NCI-H774 (cell line): ENCODE results near the gene ITPKB.

Experiments used
- DNase-seq: peaks from one replicate; lab custom pipeline; 2025; lab: John Stamatoyannopoulos, UW

Gene ITPKB

DNA sequence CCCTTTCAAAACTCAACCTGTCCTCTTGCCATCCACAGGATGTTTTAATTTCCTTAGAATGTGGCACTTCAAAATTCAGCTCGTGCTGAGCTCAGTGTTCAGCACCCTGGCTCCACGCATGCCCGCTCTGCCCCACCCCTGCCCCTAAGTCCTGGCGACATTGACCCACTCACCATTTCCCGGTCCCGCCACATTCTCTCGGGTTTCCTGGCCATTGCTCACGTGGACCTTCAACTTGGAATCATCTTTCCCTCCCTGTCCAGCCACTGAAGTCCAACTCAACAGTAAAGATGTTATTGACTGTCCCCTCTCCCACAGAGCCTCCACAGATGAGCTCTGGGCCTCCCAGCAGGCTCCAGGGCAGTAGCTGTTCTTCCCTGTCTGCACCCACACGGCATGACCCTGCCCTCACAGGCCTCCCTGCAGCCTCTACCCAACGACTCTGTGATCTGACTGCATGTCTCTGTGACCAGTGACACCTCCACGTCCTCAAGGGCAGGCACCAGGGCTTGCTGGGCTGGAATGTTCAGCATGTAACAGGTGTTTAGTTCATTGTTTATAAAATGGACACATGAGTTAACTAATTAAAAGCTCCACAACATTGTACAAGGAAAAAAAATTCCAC, 53.8 kb downstream of the ITPKB start:
- DNase-seq = no peak

DNA sequence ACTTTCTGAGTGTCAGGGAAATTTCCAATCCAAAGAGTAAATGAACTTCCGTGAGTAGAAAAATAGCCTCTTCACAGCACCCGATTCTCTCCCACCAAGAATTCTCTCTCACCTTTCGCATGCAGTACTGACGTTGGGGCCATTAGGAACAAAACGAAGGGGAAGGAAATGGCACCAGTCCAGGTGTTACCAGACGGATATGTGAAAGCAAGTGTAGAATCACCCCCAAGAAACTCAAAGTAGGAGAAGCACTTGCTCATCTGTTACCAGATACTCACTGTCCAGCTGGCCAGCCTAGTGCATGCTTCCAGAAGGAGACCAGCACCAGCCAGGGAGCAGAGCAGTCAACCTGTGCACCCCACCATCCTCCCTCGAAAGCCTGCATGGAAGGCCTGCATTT, 55.1 kb downstream of the ITPKB start:
- DNase-seq = no peak

DNA sequence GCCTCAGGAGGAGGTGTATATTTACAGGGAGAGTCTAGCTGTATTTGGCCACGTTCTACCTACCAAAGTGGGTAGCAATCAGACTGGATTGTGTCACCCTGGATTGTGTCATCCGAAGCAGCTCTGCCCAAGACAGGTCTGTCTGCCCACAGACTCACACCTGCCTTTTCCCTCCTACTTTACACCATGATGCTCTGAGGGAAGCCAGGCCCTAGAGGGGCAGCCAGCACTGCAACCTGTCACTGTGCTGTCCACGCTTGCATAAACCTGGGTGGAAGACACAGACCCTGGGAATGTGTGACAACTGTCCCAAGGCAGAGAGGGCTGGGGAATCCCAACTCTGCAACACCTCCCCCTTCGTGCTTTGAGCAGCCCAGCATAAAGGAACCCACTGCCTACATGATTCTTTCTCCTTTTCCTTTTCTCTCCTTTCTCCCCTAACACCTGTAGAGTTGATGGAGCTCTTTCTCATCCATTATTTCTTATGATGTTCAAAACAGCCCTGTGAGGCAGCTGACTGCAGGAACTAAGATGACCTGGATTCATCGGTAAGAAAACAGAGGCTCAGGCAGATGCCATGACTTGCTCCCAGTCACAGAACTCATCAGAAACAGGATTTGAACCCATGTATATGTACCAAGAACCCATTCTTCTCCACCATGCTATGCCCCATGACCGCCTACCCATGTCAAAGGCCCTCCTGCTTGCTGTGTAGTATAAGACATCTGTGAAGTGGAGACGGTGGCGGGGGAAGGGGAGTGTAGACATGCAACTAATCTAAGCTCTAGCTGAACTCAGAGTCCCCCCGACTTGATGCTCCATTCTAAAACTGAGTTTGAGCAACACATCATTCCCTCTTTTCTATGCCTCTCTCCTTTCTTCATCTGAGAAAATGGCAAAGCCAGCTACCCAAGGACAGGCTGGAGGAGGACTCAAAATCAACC, 55.9 kb downstream of the ITPKB start:
- DNase-seq = no peak

DNA sequence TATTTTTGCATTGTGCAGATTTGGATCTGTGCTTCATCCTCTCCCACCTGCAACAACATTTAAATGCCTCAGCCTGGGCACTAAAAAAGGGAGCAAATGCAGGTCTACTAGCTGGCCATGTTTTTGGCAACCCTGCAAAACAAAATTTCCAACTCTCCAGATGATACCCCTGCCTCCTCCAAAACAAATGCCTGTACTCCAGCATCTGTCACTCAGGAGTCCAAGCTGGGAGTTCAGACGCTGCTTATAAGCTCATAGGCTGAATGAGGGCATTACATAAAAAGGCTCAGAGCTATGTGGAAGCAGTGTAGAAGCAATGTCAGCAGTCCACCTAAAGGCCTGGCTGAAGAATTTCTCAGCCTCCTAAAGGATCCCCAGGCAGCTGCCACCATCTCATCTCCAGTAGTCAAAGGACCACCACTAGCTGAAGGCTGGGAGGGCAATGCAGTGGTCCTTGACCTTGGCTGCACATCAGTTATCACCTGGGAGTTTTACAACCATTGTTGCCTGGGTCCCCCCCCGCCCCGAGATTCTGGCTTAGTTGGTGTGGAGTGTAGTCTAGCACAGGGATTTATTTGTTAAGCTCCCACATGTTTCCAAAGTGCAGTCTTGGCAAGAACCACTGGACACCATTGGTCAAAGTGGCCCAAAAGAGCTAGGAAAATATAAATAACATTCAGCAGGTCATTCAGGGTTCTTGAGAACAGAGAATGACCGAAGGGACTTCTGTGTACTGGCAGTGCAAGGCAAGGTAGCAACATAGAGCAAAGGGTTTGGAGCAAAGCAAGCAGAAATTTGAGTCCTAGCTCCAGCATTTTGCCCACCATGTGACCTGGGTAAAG, 57.2 kb downstream of the ITPKB start:
- no peak for DNase-seq

DNA sequence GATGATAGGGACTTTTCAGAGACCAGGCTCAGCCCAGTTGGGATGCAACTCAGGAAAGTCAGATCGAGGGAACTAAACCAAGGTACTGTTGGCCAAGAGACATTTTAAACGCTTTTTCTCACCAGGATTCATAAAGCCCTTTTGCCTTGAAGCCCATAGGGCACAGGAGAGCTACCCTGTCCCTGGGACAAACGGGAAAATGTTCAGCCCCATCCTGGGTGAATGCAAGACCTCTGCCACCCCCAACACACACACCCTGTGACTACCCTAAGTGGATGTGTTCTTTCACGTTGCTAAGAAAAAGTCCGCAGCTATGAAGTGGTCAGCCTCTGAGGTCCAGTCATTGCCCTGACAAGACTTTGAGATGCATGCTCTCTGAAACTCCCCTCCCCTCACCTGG, 58.4 kb downstream of the ITPKB start:
- no peak for DNase-seq

DNA sequence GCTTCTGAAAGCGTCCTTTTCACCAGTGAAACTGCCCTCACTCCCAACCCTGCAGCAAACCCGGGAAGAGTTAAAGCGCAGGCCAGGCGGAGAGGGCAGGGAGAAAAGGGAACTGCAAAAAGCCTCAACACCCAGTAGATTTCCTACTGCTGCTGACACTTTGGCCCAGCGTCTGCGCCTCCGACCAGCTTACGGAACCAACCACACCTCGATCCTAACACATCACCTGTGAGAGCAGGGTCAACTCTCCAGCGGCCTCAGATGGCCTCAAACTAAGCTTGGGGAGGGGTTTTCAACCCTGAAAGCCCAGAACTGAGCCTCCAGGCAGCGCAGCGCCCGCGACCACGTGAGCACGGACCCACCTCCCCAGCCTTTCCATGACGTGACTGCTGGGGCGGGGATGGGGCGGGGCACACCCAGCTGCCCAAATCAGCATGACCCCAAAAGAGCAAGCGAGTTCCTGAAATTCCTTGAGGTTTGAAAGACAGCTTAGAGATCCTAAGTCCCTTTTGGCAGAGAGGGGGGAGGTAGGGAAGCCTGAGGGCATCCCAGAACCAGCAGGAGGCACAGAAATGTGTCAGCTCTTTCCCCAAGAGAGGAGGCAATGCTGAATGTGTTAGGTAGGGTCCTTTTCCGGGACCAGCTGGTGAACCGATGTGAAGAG, 59.1 kb downstream of the ITPKB start:
- no peak for DNase-seq

DNA sequence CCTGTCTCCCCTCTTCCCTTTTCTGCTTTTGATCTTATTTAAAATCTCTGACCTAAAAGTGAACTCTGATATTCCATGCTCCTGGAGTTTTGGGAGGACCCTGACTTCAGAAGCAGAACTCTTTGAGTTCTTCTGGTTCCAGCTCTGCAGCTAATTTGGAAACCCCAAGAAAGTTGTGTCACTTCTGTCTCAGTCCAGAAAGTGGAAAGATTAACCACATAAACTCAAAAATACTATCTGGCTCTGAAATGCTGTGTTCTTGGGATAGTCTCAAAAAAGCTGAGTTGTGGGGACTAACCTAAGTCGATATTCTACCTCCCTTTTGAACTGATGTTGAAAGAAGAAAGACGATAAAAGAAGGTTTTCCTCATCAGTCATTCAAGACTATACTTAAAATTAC, 59.8 kb downstream of the ITPKB start:
- no peak for DNase-seq

DNA sequence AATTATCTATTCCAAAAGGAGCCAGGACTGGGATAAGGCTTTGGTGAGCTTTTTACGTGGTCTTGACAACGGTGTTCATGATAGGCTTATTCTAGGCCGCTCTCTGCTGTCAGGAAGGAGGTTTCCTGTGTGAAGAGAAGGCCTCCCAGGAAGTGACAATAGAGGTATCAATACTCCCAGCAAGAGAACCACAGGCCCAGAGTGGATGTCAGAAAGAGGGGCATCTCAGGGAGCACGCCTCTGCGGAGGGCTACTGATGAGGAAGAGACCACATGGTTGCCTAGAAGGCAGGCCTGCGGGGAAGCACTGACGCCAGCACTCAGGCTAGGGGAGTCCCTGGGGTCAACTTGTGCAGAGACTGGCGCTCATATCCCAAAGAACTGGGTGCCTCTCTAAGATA, 60.4 kb downstream of the ITPKB start:
- no peak for DNase-seq

DNA sequence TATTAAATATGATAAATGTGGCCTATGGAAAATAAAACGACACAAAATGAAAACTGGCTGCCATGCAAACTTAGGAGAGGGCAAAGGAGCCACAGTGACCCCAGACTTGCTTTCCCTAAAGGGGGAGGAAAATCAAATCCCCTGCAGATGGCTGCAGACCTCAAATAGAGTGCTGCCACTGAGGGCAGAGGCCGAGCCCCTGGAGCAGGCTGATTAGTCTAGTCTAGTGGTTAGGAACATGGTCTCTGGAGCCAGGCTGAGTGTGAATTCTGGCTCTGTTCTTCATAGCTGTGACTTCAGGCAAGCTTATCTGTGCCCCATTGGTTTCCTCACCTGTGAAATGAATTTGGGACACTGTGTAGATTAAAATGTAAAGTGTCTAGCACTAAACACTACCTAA, 60.8 kb downstream of the ITPKB start:
- DNase-seq = no peak

DNA sequence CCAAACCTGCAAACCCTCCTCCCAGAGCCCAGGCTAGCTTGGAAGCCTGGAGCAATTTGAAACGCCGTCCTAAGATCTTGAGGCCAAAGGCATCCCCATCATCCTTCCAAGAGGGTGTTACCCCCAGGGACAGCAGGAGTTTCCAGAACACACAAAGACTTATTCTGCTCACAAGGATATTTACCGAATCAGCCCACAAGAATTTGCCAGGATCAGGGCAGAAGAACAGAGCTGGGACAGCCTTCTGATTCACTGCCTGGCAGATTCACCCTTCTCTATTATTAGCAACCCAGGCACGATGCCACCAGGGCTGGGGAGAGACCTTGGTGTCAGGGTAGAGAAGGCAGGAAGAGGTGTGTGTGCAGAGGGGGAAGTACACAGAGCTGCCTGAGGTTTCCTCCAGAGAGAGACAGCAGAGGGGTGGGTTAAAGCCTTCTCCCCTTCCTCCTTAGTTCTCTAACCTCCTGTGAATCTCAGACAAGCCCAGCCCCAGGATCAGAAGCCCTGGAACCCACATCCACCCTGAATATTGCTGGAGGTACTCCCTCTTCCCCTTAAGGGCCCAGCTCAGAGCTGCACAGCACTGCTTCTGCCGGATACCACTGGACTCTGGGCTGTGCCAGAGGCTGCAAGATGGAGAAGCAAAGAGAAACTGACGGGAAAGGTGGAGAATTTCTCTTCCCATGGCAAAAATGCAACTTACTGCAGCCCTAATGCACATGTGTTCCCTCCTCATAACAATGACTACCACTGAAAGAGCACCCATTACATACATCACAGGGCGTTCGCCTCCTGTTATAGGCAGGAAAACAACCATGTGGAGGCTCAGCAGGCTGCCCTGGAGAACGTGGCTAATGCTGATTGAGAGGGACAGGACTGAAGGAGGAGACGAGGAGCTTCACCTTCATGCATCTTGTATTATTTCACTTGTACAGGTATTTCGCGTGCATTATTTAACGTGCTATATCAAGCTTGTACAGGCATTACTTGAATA, 61.8 kb downstream of the ITPKB start:
- DNase-seq = no peak

DNA sequence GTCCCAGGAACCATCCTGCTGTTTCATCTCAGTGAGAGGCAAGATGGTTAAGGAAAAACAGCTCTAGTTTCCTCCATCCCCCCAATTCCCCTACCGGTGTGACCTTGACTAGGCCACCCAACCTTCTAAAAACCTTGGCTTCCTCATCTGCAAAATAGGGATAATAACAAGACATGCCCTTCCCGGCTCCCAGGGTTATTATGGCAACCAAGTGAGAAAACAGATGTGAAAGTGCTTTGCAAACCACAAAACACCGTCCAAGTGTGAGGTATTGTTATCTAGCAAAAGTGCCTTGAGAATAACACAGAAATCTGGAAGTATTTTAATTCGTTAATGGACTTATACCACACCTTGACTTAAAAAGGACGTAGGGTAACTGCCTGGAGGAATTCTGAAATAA, 62.7 kb downstream of the ITPKB start:
- no peak for DNase-seq

DNA sequence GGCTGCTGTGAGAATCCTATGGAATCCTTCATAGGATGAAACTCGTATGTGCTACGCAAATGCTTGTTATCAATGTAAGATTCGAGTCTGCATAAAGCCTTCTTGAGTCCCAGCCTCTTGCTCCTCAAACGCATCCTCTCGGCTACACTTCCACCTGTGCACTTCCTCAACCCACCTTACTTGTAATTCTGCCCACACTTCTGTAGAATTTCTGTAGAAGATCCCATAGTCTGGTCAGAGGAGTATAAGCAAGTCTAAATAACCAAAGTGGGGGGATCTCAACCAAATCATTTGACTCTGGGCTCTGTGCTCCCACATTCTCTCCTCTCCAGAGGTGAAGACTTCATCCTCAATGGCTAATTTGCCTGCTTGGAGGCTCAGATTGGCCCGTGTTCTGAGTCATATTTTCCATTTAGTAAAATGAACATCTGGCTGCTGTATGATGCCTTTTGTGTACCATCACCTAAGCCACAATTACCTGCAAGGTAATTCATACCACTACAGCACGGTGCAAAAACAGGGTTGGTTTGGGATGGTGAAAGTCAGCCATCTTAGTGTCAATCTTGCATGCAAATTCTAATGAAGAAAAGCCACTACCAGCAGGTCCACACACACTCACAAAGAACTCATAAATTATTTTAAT, 63.2 kb downstream of the ITPKB start:
- DNase-seq = no peak

DNA sequence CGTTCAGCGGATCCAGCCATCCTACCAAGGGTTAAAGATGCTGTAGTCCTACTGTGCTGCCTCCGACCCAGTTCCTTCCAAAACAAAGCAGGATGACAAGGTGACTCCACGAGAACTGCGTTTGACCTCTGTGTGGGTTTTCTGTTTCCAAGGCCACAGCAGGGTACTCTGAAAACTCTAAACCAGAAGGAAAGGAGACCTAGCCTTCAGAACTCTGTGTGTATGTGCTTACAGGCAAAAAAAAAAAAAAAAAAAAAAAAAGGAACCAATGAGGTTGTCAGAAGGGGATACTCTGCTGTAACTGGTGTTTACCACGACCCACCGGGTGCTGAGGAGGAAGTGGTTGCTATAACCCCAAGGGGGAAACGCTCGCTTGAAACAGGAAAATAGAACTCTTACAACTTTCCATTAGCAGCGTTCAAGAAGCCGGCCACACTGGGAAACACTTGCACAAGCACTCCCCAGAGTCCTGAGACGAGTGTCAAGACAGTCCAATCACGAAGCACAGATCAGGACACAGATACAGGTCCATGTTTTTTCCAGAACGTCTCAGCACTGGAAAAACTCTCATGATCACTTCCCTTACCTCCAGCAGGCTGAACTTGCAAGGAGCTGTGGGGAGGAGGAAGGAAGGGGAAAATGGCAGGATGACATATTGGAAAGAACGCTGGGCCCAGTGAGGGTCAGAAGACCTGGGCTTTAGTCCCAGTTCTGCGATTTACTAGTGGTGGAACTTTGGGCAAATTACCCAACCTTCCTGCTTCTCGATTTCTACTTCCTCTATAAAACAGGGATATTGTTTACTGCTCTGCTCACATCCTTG, 64.0 kb downstream of the ITPKB start:
- no peak for DNase-seq

DNA sequence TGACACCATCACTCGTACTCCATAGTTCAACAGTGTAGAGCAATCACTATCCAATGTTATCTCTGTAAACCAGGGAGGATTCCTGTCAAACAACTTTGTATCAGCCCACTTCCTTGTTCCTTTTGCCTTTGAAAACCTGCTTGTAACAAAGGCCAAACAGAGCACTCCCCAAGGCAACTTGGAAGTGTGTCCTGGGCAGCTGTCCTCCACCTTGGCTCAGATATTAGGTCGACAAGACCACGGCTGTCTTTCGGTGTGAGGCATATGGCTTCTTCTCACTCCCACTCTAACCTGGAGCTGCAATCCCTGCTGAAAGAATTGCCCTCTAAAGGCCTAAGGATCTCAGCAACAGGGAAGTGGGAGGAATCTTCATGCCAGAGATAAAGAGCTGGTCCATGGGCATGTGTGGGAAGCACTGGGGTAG, 66.7 kb downstream of the ITPKB start:
- no peak for DNase-seq

DNA sequence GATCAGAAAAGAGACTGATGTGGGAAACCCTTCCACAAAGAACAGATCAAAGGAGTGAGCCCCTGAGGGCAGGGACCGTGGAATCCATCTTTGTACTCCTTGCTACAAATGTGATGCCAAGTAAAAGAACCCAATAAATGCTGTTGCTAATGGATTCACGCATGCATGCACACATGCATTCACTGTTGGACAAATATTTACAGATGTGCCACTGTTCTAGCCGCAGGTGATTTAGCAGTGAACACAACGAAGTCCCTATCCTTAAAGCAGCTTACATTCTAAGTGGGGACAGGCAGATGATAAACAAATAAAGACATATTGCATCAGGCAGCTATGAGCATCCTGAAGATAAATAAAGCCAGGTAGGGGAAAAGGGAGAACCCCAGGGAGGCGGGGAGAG, 67.8 kb downstream of the ITPKB start:
- DNase-seq = peak; percentile 63

DNA sequence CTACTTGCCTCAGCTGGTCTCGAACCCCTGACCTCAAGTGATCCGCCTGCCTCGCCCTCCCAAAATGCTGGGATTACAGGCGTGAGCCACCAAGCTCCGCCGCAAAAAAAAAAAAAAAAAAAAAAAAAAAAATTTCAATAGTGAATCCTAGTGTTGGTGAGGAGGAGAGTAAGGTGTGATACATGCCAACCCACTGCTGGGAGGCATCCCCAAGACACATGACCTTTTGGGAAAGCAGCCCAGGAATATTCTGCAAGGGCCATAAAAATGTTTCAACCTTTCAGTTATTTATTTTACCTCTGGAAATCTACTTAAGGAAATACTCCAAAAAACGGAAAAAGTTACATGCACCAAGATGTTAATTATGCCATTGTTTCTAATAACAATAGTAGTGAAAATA, 69.0 kb downstream of the ITPKB start:
- DNase-seq = no peak

DNA sequence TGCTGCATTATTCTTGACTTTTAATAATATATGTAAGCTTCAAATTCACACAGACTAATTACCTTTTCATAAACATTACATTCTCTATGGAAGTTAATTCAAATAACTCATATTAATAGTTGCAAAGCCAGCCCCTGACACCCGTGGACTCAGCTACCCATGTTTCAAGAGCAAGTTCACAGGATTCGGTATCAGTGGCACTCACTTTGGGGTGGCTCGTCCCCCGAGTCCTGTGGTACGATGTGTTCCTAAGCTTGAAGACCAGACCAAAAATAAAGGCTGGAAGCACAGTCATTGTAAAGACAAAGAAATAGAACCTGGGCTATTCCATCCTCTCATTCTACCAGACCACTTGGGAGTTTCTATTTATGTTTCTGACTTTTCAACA, 70.9 kb downstream of the ITPKB start:
- DNase-seq = no peak

DNA sequence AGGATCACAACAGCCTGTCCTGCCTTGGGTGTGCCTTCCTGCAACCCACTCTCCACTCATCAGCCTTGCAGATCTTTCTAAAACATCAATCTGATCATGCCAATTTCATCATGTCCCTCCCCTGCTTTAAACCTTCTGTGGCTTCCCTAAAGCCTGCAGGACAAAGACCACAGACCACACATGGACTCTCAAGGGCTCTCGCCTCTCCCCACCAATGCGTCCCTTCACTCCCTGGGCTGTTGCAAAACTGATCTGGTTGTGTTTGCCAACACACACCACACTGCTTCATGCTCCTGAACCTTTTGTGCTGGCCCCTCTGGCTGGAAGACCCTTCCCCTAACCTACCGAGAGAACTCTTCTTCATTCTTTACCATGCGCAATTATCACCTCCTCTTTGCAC, 72.4 kb downstream of the ITPKB start:
- no peak for DNase-seq

DNA sequence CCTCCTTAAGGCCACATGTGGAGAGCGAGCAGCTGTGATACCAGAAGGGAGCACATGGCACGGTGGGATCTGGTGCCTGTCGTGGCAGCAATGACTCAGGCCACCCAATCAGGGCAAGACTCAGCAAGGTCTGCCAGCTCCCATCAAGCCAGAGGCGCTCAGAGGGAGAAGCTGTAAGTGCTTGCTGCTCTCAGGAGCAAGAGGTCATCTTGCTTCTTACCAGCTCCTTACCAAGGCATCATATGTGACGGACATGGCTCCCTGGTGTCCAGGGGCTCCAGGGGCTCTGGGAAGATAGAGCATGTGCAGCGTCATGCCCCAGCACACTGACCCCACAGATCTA, 72.9 kb downstream of the ITPKB start:
- no peak for DNase-seq
